ENCODE data around the gene PDE1A. TPM values are rescaled to one million over a fixed set of nuclear protein-coding genes. Genes with fewer than 3 reads are reported as not detected.

Gene PDE1A
- total RNA-seq, 4 donors from 2014 or later, result 2.3 to 8.1 (median 2.9) TPM

DNA sequence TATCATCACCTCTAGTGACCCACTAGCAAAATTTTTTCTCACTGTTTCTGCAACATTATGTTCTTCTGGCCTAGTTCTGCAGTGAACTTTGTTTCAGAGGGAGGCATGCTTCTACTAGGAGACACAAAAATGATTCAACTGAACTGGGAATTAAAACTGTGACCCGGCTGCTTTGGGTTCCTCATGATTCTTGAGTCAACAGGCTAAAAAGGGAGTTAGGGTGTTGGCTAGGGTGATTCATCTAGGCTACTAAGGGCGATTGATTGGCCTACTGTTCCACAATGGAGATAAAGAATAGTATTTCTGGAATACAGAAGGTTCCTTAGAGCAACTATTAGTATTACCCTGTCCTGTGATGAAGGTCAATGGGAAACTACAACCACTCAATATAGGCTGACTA is 261.6 kb downstream of the PDE1A start:
- H3K27ac ChIP-seq, result no peak overlapping the region
- no peaks in the 10 kb centered on the region for H3K27me3 ChIP-seq
- no peaks in the 10 kb centered on the region for H3K36me3 ChIP-seq
- no peaks in the 10 kb centered on the region for H3K4me1 ChIP-seq
- TF ChIP-seq, protein P1, sequence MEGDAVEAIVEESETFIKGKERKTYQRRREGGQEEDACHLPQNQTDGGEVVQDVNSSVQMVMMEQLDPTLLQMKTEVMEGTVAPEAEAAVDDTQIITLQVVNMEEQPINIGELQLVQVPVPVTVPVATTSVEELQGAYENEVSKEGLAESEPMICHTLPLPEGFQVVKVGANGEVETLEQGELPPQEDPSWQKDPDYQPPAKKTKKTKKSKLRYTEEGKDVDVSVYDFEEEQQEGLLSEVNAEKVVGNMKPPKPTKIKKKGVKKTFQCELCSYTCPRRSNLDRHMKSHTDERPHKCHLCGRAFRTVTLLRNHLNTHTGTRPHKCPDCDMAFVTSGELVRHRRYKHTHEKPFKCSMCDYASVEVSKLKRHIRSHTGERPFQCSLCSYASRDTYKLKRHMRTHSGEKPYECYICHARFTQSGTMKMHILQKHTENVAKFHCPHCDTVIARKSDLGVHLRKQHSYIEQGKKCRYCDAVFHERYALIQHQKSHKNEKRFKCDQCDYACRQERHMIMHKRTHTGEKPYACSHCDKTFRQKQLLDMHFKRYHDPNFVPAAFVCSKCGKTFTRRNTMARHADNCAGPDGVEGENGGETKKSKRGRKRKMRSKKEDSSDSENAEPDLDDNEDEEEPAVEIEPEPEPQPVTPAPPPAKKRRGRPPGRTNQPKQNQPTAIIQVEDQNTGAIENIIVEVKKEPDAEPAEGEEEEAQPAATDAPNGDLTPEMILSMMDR (IDR thresholded peaks at IDR 0.05), result no peak
- no peak for TF ChIP-seq POLR2A (IDR thresholded peaks at IDR 0.05)
- TF ChIP-seq EP300 (IDR thresholded peaks at IDR 0.05), result no peak
- no peak for TF ChIP-seq POLR2AphosphoS5 (IDR thresholded peaks at IDR 0.05)
- WGBS, result 66% methylated on average over 2 of the region's 2 CpGs
- DNase-seq (ENCODE audit: low spot score in 2 of 2), result no peak
- no peaks in the 10 kb centered on the region for H3K9me3 ChIP-seq
- no peak overlapping the region for H3K4me3 ChIP-seq

DNA sequence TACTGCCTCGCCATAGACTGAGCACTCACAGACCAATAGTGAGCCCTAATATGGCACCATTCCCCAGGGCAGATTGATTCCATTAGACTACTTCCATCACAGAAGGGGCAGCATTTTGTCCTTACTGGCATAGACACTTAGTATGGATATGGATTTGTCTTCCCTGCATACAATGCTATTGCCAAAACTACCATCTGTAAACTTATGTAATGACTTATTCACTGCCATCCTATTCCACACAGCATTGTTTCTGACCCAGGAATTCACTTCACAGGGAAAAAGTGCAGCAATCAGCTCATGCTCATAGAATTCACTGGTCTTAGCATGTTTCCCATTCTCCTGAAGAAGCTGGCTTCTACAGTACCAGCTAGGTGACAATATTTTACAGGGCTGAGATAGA is 262.1 kb downstream of the PDE1A start:
- Histone ChIP-seq H3K4me1 (no peaks in the 10 kb centered on the region), H3K4me3 (no peak overlapping the region), H3K9me3 (no peaks in the 10 kb centered on the region), H3K27ac (no peak overlapping the region), H3K27me3 (no peaks in the 10 kb centered on the region), H3K36me3 (no peaks in the 10 kb centered on the region)
- DNase-seq (ENCODE audit: low spot score in 2 of 2), result no peak
- TF ChIP-seq POLR2AphosphoS5 (IDR thresholded peaks at IDR 0.05), result no peak
- no peak for TF ChIP-seq EP300 (IDR thresholded peaks at IDR 0.05)
- no peak for TF ChIP-seq POLR2A (IDR thresholded peaks at IDR 0.05)
- TF ChIP-seq, protein P1 (IDR thresholded peaks at IDR 0.05), result no peak
- WGBS, result 100% methylated on average over 1 of the region's 1 CpG

DNA sequence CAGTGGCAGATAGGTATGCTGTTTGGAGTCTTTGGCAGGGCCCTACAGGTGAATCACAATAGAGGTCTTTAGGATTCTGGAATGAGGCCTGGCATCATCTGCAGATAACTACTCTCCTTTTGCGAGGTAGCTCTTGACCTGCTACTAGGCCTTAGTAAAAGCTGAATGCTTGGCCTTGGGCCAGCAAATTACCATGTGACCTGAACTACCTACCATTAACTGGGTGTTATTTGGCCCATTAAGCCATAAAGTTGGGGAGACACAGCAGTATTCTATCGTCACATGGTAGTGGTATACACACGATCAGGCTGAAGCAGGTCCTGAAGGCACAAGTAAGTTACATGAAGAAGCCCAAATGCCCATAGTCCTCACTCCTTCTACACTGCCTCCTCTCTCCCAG is 263.0 kb downstream of the PDE1A start:
- 86% methylated on average over 2 of the region's 3 CpGs for WGBS
- Histone ChIP-seq H3K36me3 (no peaks in the 10 kb centered on the region), H3K4me1 (no peaks in the 10 kb centered on the region), H3K9me3 (no peaks in the 10 kb centered on the region), H3K4me3 (no peak overlapping the region), H3K27me3 (no peaks in the 10 kb centered on the region), H3K27ac (no peak overlapping the region)
- TF ChIP-seq, protein P1 (IDR thresholded peaks at IDR 0.05), result no peak
- no peak for TF ChIP-seq POLR2AphosphoS5 (IDR thresholded peaks at IDR 0.05)
- no peak for TF ChIP-seq POLR2A (IDR thresholded peaks at IDR 0.05)
- TF ChIP-seq EP300 (IDR thresholded peaks at IDR 0.05), result no peak
- no peak for DNase-seq (ENCODE audit: low spot score in 2 of 2)

DNA sequence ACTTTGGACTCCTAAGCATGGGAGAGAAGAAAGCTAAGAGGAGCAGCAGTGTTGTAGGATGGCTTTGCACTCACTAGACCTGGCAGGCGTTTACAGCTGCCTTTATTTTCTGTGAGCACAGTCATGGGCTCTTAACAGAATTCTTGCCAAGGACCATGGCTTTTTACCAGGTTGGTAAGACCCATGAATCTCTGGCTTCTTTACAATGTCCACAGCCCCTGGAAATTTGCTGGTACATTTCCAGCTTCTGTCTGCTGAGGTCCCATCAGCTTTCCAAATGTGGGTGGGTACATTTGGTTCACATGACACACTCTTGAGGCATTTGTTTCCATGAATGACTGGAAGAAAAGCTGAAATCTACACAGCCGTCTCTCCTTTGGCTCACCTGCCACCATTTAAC is 278.5 kb downstream of the PDE1A start:
- WGBS, result 42% methylated on average over 2 of the region's 2 CpGs
- no peaks in the 10 kb centered on the region for H3K36me3 ChIP-seq
- no peaks in the 10 kb centered on the region for H3K9me3 ChIP-seq
- no peak overlapping the region for H3K4me3 ChIP-seq
- H3K4me1 ChIP-seq, result no peaks in the 10 kb centered on the region
- H3K27me3 ChIP-seq, result no peaks in the 10 kb centered on the region
- no peak overlapping the region for H3K27ac ChIP-seq
- no peak for DNase-seq (ENCODE audit: low spot score in 2 of 2)
- TF ChIP-seq POLR2A (IDR thresholded peaks at IDR 0.05) (no peak), POLR2AphosphoS5 (IDR thresholded peaks at IDR 0.05) (no peak), EP300 (IDR thresholded peaks at IDR 0.05) (no peak)
- TF ChIP-seq, protein P1 (IDR thresholded peaks at IDR 0.05), result no peak

DNA sequence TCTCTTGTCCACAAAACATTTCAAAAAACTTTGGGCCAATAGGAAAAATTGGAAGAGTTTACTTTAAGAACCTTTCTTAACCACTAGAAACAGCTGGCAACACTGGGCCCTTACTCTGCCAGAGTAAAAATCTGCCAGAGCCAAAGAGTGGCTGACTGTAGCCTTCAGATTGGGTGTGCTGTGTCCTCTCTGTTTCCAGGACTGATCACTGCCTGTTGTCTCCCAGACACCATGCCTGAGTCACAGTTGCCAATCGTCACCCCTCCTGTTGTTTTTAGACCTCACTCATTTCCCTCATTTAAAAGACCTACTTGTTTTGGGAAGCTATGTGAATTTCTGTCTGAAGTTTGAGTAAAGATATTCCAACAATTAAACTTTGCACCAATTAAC is 282.1 kb downstream of the PDE1A start:
- DNase-seq (ENCODE audit: low spot score in 2 of 2), result no peak
- TF ChIP-seq EP300 (IDR thresholded peaks at IDR 0.05) (no peak), POLR2AphosphoS5 (IDR thresholded peaks at IDR 0.05) (no peak), POLR2A (IDR thresholded peaks at IDR 0.05) (no peak)
- TF ChIP-seq, protein P1 (IDR thresholded peaks at IDR 0.05), result no peak
- H3K27me3 ChIP-seq, result no peaks in the 10 kb centered on the region
- no peak overlapping the region for H3K27ac ChIP-seq
- H3K36me3 ChIP-seq, result no peaks in the 10 kb centered on the region
- no peaks in the 10 kb centered on the region for H3K9me3 ChIP-seq
- 25% methylated on average over 1 of the region's 1 CpG for WGBS
- H3K4me1 ChIP-seq, result no peaks in the 10 kb centered on the region
- H3K4me3 ChIP-seq, result no peak overlapping the region

All from suprapubic skin (tissue), 4 donors.